GM08714 (cell line): ENCODE results near the gene RAD50.
A peak's percentile ranks its signal among the peaks of the same experiment; 100 is the strongest.
"Not testable (repeated sequence)": the region's sequence is repeated elsewhere in the genome, so short reads cannot be mapped to it uniquely, and the experiment has no call there.

Experiments used
- H3K4me3 ChIP-seq: fragments of 200-500 bp; sonication (Bioruptor generic); 2 replicates; pipeline ENCODE4 v1.5.1; 2014; ENCODE audit warnings: mild to moderate bottlenecking, low read length, inconsistent platforms
- ZNF274 ChIP-seq: IDR thresholded peaks from 2 replicates; pipeline ENCODE4 v1.6.1; 2012; ENCODE audit warnings: mild to moderate bottlenecking, low read depth, low read length

Gene RAD50

DNA sequence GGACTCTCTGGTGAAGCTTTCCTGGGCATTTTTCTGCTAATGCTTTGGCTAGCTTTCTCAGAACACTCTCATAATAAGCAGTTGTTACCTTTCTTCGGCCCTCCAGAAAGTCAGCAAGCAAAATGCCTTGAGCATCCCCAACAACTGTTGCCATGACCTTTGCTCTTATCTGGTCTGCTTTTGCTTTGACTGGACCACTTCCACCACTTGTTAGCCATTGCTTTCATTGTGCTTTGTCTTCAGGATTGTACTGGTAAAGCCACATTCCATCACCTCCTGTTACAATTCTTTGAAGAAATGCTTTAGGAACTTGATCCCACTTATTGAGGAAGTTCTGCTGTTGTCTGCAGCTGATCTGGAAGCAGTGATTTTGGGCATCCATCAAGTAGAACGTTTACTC, 35.7 kb downstream of the RAD50 start:
- no peak for TF ChIP-seq ZNF274
- H3K4me3 ChIP-seq = no peak overlapping the region

DNA sequence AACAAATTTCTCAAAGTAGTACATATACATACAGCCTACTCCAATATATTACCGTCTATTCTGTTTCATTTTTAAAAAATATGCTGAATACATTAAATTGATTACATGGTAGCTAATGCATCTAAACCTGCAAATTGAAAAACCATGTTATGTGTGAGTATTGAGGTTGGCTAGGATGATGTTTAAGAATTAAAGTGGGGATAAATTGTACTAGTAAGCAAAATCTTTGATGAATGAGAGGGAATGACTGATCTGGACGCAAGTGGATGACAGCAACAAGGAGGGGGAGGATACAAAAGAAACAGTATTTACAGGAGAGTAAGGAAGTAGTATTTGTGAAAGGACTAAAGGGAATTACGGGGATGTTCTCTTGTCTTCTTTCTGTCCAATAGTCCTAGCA, 37.4 kb downstream of the RAD50 start:
- no peak for TF ChIP-seq ZNF274
- no peak overlapping the region for H3K4me3 ChIP-seq

DNA sequence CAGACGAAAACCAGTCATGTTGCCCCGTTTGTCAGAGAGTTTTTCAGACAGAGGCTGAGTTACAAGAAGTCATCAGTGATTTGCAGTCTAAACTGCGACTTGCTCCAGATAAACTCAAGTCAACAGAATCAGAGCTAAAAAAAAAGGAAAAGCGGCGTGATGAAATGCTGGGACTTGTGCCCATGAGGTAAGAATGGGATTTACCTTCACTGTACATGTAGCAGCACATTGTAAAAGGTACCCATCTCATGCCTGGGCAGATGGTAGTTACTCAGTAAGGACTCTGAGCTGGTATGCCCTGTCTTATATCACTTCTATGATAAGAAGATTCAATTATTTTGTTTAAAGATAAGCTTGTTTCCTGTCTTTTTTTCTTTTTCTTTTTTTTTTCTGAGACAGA, 38.8 kb downstream of the RAD50 start:
- no peak for TF ChIP-seq ZNF274

DNA sequence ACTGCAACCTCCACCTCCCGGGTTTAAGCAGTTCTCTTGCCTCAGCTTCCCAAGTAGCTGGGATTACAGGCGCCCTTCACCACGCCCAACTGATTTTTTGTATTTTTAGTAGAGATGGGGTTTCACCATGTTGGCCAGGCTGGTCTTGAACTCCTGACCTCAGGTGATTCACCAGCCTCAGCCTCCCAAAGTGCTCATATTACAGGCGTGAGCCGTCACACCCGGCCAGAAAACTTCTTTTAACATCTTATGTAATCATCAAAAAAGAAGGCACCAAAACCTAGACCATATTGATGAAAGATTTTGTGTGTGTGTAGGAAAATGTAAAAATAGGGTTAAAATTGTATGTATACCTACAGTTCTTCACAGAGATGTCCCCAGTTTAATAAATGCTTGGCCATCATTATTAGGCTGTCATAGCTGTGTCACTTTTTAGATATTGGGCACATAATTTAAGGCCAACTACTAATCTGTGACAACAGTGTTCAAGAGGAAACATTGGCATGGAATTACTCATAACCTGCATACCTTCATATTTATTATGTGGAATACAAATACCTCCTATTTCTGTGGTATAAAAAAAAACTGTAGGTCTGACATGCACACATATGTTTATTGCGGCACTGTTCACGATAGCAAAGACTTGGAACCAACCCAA, 44.4 kb downstream of the RAD50 start:
- TF ChIP-seq ZNF274 = no peak
- H3K4me3 ChIP-seq = no peak overlapping the region

More for the DNA sequence above, 38.8 kb downstream of the RAD50 start:
- no peak overlapping the region for H3K4me3 ChIP-seq

DNA sequence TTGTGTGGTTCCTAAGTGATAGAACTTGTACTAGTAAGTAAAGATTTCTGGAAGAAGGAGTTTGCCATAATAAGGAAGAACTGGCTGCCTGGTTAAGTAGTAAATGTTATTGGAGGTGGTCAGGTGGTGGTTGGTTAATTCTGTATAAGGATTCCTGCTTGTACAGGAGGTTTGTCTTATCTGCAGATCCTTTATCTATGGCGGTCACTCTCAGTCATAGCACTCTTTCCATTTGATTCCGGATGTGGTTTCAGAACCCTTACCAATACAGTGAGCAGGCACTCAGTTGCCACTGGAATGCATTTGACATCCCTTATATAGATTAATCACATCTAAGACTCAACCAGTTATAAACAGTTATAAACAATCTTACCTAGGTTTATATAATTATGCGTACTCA, 50.3 kb downstream of the RAD50 start:
- H3K4me3 ChIP-seq = no peak overlapping the region
- no peak for TF ChIP-seq ZNF274

DNA sequence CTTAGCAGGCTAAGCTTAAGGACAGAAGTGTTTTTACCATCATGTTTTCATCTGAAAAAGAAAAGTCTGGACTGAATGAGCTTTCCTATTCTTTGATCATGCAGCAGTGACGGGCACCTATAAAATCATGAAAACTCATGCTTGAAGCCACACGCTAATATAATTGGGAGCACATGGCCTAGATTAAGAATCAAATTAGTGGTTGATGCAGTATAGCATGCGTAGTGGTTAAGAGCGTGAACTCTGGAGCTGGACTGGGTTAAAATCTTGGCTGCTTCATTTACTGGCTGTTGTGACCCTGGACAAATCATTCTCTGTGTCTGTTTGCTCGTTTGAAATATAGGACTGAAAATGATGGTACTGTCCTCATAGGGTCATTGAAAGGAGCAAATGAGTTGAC, 51.3 kb downstream of the RAD50 start:
- TF ChIP-seq ZNF274 = no peak
- no peak overlapping the region for H3K4me3 ChIP-seq

DNA sequence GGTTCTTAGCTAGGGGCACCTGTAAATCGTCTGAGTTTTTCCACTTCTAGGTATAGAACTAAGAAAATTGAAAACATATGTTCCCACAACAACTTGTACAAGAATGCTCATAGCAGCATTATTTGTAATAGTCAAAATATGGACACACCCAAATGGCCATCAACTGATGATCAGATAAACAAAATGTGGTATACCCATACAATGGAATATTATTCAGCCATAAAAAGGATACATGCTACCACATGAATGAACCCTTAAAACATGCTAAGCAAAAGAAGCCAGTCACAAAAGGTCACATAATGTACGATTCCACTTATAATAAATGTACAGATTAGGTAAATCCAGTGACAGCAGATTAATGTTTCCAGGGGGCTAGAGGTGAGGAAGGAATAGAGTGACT, 55.2 kb downstream of the RAD50 start:
- TF ChIP-seq ZNF274 = no peak
- H3K4me3 ChIP-seq = no peak overlapping the region

DNA sequence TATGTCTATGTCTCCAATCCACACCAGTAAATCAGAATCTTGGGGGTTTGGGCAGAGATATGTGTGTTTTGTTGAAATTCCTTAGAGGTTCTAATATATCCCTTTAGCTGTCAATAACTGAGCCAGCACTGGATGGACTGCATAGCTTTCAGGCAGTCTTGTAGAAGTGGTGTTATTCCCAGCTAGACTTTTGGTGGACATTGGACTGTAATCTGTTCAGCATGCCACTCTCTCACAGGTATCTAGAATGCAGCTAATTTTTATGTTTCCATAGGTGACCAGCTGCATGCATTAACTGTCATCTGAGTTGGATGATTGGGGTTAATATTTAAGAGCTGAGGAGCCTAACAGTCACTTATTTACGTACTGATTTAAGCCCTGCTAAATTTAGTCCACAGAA, 56.1 kb downstream of the RAD50 start:
- H3K4me3 ChIP-seq = no peak overlapping the region
- TF ChIP-seq ZNF274 = no peak

DNA sequence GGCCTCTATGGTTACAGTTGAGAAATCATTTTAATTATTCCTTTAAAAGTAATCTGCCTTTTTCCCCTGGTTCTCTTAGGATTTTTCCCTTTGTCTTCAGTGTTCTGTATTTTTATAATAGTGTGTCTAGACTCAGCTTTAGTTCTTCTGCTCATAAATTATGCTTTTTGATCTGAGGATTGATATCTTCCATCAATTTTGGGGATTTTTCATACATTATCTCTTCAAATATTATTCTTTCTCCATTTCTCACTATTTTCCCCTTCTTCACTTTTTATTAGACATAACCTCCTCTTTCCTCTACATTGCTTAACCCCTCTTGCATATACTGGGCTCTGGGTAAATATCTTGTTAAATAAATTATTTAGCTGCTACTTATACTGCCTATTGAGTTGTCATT, 64.9 kb downstream of the RAD50 start:
- no peak for TF ChIP-seq ZNF274
- no peak overlapping the region for H3K4me3 ChIP-seq

DNA sequence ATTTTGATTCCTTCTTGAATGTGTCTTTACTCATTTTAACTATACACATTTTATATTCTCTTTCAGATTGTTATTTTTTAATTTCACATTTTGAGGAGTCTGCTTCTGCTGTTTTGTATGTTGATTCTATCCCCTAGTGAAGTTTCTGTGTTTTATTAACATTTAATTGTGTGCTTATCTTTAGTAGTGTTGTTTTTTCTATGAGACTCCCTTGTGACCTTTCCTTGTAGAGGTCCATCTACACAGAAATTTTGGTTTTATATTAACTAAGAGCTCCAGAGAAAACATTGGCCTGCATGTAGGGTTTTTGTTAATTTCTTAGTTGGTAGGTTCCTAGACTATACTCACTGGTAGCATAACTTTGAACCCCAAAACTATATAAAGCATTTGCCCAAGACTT, 65.8 kb downstream of the RAD50 start:
- no peak for TF ChIP-seq ZNF274
- H3K4me3 ChIP-seq = no peak overlapping the region

DNA sequence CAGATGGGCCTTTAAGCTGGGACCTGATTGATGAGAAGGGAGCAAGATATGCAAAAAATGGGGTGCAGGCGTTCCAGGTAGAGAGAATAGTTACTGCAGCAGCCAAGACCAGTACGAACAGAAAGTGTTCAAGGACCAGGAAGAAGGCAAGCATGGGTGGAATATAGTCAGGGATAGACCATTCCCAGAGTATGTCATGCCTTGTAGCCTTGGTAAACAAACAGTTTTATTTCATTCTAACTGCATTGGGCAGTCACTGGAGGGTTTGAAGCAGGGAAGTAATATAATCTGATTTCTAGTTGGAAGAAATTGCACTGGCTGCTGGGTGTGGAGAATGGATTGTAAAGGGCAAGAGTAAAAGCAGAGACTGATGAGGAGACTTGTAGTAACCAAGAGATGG, 70.7 kb downstream of the RAD50 start:
- no peak overlapping the region for H3K4me3 ChIP-seq
- TF ChIP-seq ZNF274 = no peak

DNA sequence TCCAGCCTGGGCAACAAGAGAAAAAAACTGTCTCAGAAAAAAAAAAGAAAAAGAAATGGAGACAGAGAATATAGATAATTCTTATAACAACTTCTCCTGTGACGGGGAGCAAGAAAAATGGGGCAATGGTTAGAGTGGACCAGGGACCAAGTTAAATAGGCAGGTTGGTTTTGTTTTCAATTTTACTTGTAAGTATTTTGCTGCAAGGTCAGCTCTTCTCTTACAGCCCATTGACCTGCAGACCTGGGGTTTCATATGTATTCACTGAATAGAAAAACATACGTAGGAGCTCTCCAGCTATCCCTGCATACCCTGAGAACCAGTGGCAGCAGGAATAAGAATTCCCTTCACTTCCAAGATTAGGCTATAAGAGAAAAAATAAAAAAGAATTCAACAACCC, 72.0 kb downstream of the RAD50 start:
- H3K4me3 ChIP-seq = no peak overlapping the region; the same call in 1 of the 2 replicates
- TF ChIP-seq ZNF274 = no peak

DNA sequence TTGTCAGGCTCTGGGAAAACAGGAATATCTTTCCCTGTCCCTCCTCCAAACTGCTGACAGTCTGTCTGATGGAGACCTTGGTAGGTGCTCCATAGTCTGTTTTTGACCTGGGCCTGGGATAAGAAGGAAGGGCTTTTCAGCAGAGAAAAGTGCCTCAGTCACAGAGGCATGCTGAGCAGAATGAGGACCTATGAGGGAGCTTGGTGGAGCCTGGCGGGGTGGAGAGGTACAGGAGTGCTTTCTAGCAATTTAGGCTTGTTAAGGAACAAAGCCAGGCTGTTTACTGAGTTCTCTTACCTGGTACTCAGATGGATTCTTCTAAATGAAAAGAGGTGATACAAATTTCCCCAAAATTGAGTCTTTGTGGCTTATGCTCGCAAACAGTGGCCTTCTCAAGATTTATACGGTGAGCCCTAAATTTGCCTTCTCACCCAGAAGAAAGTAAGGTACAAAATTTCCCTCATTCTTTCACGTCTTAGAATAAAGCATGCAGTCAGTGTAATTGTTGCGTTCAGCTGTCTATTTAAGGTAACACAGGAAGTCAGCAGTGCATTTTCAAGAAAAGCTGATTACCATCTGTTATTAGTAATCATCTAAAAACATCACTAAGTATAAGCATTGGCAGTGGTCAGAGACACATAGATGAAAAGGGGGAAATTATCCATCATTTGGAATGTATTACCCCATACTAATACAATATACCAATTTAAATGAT, 72.6 kb downstream of the RAD50 start:
- no peak for TF ChIP-seq ZNF274
- peak overlapping the region; percentile 41; the same call in 1 of the 2 replicates for H3K4me3 ChIP-seq

DNA sequence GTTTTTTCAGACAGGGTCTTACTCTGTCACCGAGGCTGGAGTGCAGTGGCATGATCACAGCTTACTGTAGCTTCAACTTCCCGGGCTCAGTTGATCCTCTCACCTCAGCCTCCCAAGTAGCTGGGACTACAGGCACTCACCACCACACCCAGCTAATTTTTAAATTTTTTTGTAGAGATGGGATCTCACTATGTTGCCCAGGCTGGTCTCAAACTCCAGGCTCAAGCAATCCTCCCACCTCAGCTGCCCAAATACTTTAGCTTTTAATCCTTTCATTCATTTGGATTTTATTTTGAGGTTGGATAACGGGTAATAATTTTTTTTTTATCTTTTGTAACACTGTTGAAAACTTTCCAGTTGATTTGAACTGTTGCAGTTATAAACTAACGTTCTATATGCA, 76.8 kb downstream of the RAD50 start:
- H3K4me3 ChIP-seq = not testable (repeated sequence)

DNA sequence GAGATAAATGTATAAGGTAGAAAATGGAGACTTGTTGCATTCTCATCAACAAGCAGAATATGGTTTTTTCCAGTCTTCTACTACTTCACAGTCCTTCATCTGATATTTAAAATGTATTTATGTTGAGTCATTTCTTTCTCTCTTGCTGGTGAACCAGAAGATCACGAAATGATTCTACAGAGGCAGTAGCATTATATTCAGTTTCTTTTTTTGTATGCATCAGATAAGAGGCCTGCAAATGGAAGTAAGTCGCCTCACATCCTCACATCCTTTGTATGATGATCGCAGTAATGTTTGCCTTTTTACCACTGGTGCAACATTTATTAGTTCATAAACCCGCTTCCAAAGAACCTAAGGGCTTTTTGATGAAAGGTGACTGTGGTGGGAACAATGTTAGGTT, 79.1 kb downstream of the RAD50 start:
- no peak overlapping the region for H3K4me3 ChIP-seq

DNA sequence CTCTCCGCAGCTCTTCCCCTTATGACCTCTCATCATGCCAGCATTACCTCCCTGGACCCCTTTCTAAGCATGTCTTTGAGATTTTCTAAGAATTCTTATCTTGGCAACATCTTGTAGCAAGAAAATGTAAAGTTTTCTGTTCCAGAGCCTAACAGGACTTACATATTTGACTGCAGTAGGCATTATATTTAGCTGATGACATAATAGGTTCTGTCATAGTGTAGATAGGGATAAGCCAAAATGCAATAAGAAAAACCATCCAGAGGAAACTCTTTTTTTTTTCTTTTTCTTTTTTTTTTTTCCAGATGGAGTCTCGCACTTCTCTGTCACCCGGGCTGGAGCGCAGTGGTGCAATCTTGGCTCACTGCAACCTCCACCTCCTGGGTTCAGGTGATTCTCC, 80.5 kb downstream of the RAD50 start:
- H3K4me3 ChIP-seq = no peak overlapping the region
- TF ChIP-seq ZNF274 = no peak

More for the DNA sequence above, 79.1 kb downstream of the RAD50 start:
- no peak for TF ChIP-seq ZNF274

DNA sequence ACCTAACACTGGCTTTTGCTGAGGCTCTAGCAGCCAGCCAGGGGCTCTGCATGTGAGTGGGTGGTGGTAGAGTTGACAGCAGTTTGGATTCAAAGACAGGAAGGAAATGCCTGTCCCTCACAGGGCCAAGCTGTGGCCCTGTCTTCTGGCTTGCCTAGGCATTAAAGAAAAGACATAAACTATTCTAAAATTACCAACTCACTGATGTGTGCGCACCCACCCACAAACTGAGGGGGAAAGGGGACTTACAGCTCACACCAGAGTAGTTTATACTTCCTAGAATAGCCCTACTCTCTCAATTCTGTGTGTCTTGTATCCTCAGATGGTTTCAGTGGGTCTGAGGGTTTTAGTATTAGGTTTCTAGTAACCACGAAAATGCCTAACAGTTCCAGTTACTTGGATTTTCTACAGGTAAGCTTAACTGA, 82.9 kb downstream of the RAD50 start:
- no peak for TF ChIP-seq ZNF274
- no peak overlapping the region for H3K4me3 ChIP-seq
